GM12878 (cell line): ENCODE data around the gene CFAP74. TPM values are rescaled to one million over a fixed set of nuclear protein-coding genes. Genes with fewer than 3 reads are reported as not detected.

Experiments
- ATAC-seq: fragments of 200-7000 bp; cut with Tn5 transposase; 3 replicates; pipeline ENCODE4 v1.9.1; 2020; ENCODE audit warnings: mild to moderate bottlenecking, moderate library complexity
- BruUV-seq: library from RNA; stranded (reverse); fragments of 400-500 nt; replicated peaks from 2 replicates; lab custom pipeline; 2021; lab: Mats Ljungman, UMichigan
- CTCF ChIA-PET: fragments of 300-600 bp; sonication (Branson Sonifier 250); formaldehyde crosslinking; extraction: SDS; loops from one replicate; lab custom pipeline; 2021; ENCODE audit warnings: inconsistent platforms; lab: Yijun Ruan, JAX
- POLR2A ChIA-PET: fragments of 350-600 bp; formaldehyde crosslinking; extraction: SDS; loops from one replicate; lab custom pipeline; 2021; ENCODE audit warnings: inconsistent platforms; lab: Charles Lee
- RAD21 ChIA-PET: fragments of 300-600 bp; sonication (Branson Sonifier 250); formaldehyde crosslinking; loops from one replicate; lab custom pipeline; 2023; ENCODE audit warnings: antibody characterized with exemption; ENCODE audit not compliant: unreplicated experiment; lab: Charles Lee
- SMC1A ChIA-PET: fragments of 300-600 bp; sonication (Branson Sonifier 250); formaldehyde crosslinking; loops from one replicate; lab custom pipeline; 2023; ENCODE audit not compliant: unreplicated experiment, uncharacterized antibody; lab: Charles Lee
- DNase-seq: peaks from one replicate; pipeline ENCODE4 v3.0.0-alpha.2; 2011; ENCODE audit warnings: low read depth, low spot score
- FAIRE-seq: peaks from 3 replicates; lab custom pipeline; 2011; peaks lifted over from hg19 to GRCh38; lab: Jason Lieb, UNC
- H2AFZ ChIP-seq: 2 replicates; pipeline ENCODE4 v1.6.0; 2011; ENCODE audit warnings: low read depth, low read length, control low read depth; ENCODE audit not compliant: control insufficient read depth
- H3K27ac ChIP-seq: 2 replicates; pipeline ENCODE4 v1.5.1; 2011; ENCODE audit warnings: control low read depth; ENCODE audit not compliant: control insufficient read depth, insufficient read depth
- H3K27me3 ChIP-seq, 2 experiments: replicated peaks in 1 of 2; 2 replicates each; pipeline versions ENCODE4 v1.6.0 to v1.6.1; 2011; ENCODE audit warnings: low read length in 1 of 2; ENCODE audit not compliant: control insufficient read depth in 2 of 2, insufficient read depth in 2 of 2
- H3K36me3 ChIP-seq, 2 experiments: 2 replicates each; pipeline ENCODE4 v1.5.1; 2011; ENCODE audit warnings: low read length in 1 of 2; ENCODE audit not compliant: control insufficient read depth in 2 of 2, insufficient read depth in 2 of 2
- H3K4me1 ChIP-seq: 2 replicates; pipeline ENCODE4 v1.6.1; 2011; ENCODE audit warnings: mild to moderate bottlenecking, low read length, moderate library complexity, mixed read lengths; ENCODE audit not compliant: control insufficient read depth, insufficient read depth
- H3K4me2 ChIP-seq: 2 replicates; pipeline ENCODE4 v1.6.0; 2011; ENCODE audit warnings: control low read depth; ENCODE audit not compliant: control insufficient read depth, insufficient read depth
- H3K4me3 ChIP-seq: fragments of 200-600 bp; sonication (generic); 2 replicates; pipeline ENCODE4 v1.5.1; 2016
- H3K79me2 ChIP-seq: 2 replicates; pipeline ENCODE4 v1.6.0; 2011; ENCODE audit warnings: low read length; ENCODE audit not compliant: control insufficient read depth, insufficient read depth
- H3K9ac ChIP-seq: 2 replicates; pipeline ENCODE4 v1.8.0; 2011; ENCODE audit warnings: low read length, control low read depth, mixed read lengths; ENCODE audit not compliant: control insufficient read depth, insufficient read depth
- H3K9me3 ChIP-seq: replicated peaks from 3 replicates; pipeline ENCODE4 v1.5.1; 2011; ENCODE audit warnings: mild to moderate bottlenecking, low read length; ENCODE audit not compliant: control insufficient read depth, insufficient read depth
- H4K20me1 ChIP-seq: 2 replicates; pipeline ENCODE4 v1.6.0; 2011; ENCODE audit not compliant: control insufficient read depth, insufficient read depth
- CTCF ChIP-seq, 3 experiments: IDR thresholded peaks in 2 of 3; conservative IDR thresholded peaks in 1 of 3; 2 replicates each; pipeline ENCODE4 v1.5.1; 2011; ENCODE audit warnings: low read depth in 3 of 3, low read length in 3 of 3, mild to moderate bottlenecking in 3 of 3, control low read depth in 2 of 3, moderate library complexity in 2 of 3, inconsistent platforms in 1 of 3, mixed read lengths in 1 of 3; ENCODE audit not compliant: control insufficient read depth in 2 of 3, insufficient read depth in 1 of 3; ENCODE audit errors: extremely low read depth in 1 of 3
- HDAC6 ChIP-seq: fragments of 200-600 bp; sonication (generic); IDR thresholded peaks from one replicate; pipeline ENCODE4 v1.8.0; 2017; ENCODE audit warnings: antibody characterized with exemption; ENCODE audit not compliant: unreplicated experiment
- KAT2A ChIP-seq: conservative IDR thresholded peaks from 2 replicates; pipeline ENCODE4 v1.6.1; 2011; ENCODE audit warnings: low read depth, low read length; ENCODE audit not compliant: control insufficient read depth
- RAD21 ChIP-seq: IDR thresholded peaks from 2 replicates; pipeline ENCODE4 v1.6.1; 2011; ENCODE audit warnings: mild to moderate bottlenecking, low read depth, low read length, moderate library complexity; ENCODE audit not compliant: insufficient read depth
- SMC3 ChIP-seq: IDR thresholded peaks from 2 replicates; pipeline ENCODE4 v1.6.1; 2011; ENCODE audit warnings: low read length, improper control_type of control experiment, borderline replicate concordance
- WGBS: methylation state at CpG from one replicate; pipeline ENCODE4 v1.1.6; 2016; ENCODE audit warnings: low lambda C conversion rate; ENCODE audit not compliant: insufficient replicate concordance, insufficient coverage; ENCODE audit errors: missing lambda C conversion rate; 5-methylcytosine and 5-hydroxymethylcytosine counted together
- in situ Hi-C: fragments of 300-500 bp; cut with MboI; formaldehyde crosslinking; loops from 9 replicates; pipeline ENCODE4 v1.14.3; 2018; ENCODE audit warnings: mixed read lengths
- intact Hi-C: fragments of 100-400 bp; cut with micrococcal nuclease; formaldehyde crosslinking; loops from one replicate; pipeline ENCODE4 v1.14.2; 2022; ENCODE audit not compliant: unreplicated experiment
- polyA plus RNA-seq, 11 experiments: library from polyadenylated mRNA; depleted of rRNA in 4 of 11; unstranded in 6 of 11; stranded (reverse) in 5 of 11; fragments of >200 nt; fragmentation: Nextera tagmentation in 4 of 11; fragmentation: Illumina TruSeq in 1 of 11; extraction: Ambion mirVana in 4 of 11; extraction: Trizol in 1 of 11; gene quantifications; 1 replicate in 1 of 11; 2 replicates in 10 of 11; pipeline versions ENCODE4 v1.2.1 to v1.2.3, GENCODE V29; 2011 to 2016; ENCODE audit warnings: inconsistent platforms in 2 of 11, missing spikeins in 2 of 11, low read depth in 1 of 11
- total RNA-seq, 4 experiments: library from RNA; depleted of rRNA in 3 of 4; stranded (reverse); fragments of >200 nt in 3 of 4; fragmentation: Illumina TruSeq in 1 of 4; extraction: Trizol in 1 of 4; gene quantifications; 2 replicates each; pipeline versions ENCODE4 v1.2.1 to v1.2.3, GENCODE V29; 2013 to 2021

The CFAP74 gene
- total and polyA plus RNA-seq, 10 of the 15 experiments (the other 5 are each of a cell fraction or from before 2014, with no cell fraction given), result 0.01 TPM; not detected in 9

DNA sequence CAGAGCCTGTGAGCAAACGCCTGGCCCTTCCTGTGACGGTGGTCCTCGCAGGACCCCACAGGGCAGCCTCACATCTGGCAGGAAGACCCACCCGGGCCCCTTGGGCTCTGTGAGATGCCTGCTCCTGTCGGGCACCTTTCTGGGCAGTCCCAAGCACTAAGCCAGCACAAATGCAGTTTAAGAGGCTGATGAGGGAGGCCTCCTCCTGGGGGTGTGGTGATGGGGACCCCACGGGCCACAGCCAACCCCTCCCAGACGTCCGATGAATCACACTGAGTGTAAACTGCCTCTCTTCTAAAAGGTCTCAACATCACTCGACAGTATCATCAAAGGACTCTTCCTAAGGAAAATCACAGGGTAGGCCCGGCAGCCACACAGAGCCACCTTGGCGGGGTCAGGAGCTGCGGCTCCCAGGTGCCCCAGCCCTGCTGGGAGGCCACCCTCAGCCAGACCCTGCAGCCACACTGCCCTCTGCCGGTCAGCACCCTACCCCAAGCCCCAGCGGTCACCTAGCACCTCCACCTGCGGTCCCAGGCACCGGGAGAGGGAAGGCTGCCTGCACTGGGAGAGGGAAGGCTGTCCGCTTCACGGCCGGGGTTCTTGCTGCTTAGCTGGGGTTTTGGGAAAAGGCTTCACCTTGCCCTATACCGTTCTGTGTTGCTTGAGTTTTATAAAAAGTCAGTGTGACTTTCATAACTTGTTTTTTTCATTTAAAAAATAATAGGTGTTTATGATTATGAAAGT is 42.8 kb upstream of the CFAP74 start:
- Histone ChIP-seq H3K4me2 (no peak overlapping the region), H3K27ac (no peak overlapping the region), H4K20me1 (no peaks in the 10 kb centered on the region), H3K9ac (no peak overlapping the region), H3K79me2 (no peaks in the 10 kb centered on the region), H3K36me3 (no peaks in the 10 kb centered on the region), H3K4me3 (no peak overlapping the region), H3K27me3 (peaks cover 0 to 3% of the 10 kb centered on the region in 2 experiments; a peak in 3 of 4 replicates), H3K4me1 (no peaks in the 10 kb centered on the region), H3K9me3 (no peaks in the 10 kb centered on the region), H2AFZ (no peak overlapping the region)
- intact Hi-C loops (loop anchor here (1.0 to 5.0 kb wide), 2 partner anchors 86 to 104 kb away; no protein-coding TSS in a partner anchor), in situ Hi-C loops (no loop called here)
- no peak for DNase-seq
- WGBS, result 11% methylated on average over 20 of the region's 20 CpGs
- no peak for FAIRE-seq
- no TSS peak for BruUV-seq
- peak; percentile 87 for ATAC-seq
- POLR2A ChIA-PET, result no interaction called here
- TF ChIP-seq HDAC6, result no peak
- TF ChIP-seq SMC3, result peak; percentile 30; the same call in 1 of the 2 replicates
- TF ChIP-seq RAD21, result peak; percentile 36; the same call in 1 of the 2 replicates
- TF ChIP-seq CTCF (IDR thresholded peaks at IDR 0.05 in 2 of 3, conservative IDR thresholded peaks at IDR 0.05 in 1 of 3; ENCODE audit: control insufficient read depth in 2 of 3, extremely low read depth in 1 of 3, insufficient read depth in 1 of 3, low read depth in 3 of 3, low read length in 3 of 3), result peak; percentile 62 to 80 (median 65)
- no peak for TF ChIP-seq KAT2A
- RAD21 ChIA-PET, result no interaction called here
- CTCF ChIA-PET, result interaction anchor here (0.9 to 1.1 kb wide), 3 partner anchors 13 to 141 kb away, joined by 3 to 4 read pairs (median 4); no protein-coding TSS in a partner anchor
- SMC1A ChIA-PET, result no interaction called here
